Fibroblast of peridontal ligament (primary cell): ENCODE data around the gene EYA2.
A peak's percentile ranks its signal among the peaks of the same experiment; 100 is the strongest.

Experiments used
- DNase-seq: peaks from one replicate; pipeline ENCODE4 v3.0.0-alpha.2; 2010; ENCODE audit errors: extremely low read depth

The EYA2 gene

GRCh38 chr20:47036091-47036870 lies 141.6 kb downstream of the EYA2 start:
- no peak for DNase-seq

- peak; percentile 15 for DNase-seq
Measured at GRCh38 chr20:47038566-47039560, 144.2 kb downstream of the EYA2 start.

- no peak for DNase-seq
Measured at GRCh38 chr20:47040506-47041125, 146.0 kb downstream of the EYA2 start.

GRCh38 chr20:47041396-47041899 lies 146.8 kb downstream of the EYA2 start:
- no peak for DNase-seq

- no peak for DNase-seq
Measured at GRCh38 chr20:47042464-47042863, 147.8 kb downstream of the EYA2 start.

- no peak for DNase-seq
Measured at GRCh38 chr20:47043086-47043485, 148.4 kb downstream of the EYA2 start.

- DNase-seq = no peak
Measured at GRCh38 chr20:47044938-47045337, 150.3 kb downstream of the EYA2 start.

- no peak for DNase-seq
Measured at GRCh38 chr20:47048054-47048453, 153.4 kb downstream of the EYA2 start.

GRCh38 chr20:47049771-47050170 lies 155.1 kb downstream of the EYA2 start:
- no peak for DNase-seq

- no peak for DNase-seq
Measured at GRCh38 chr20:47050996-47051395, 156.4 kb downstream of the EYA2 start.

GRCh38 chr20:47051936-47052526 lies 157.4 kb downstream of the EYA2 start:
- DNase-seq = no peak

- DNase-seq = no peak
Measured at GRCh38 chr20:47054506-47054905, 159.9 kb downstream of the EYA2 start.

GRCh38 chr20:47054945-47055344 lies 160.3 kb downstream of the EYA2 start:
- DNase-seq = no peak

- DNase-seq = peak; percentile 47
Measured at GRCh38 chr20:47055699-47056369, 161.2 kb downstream of the EYA2 start.

GRCh38 chr20:47057661-47058060 lies 163.0 kb downstream of the EYA2 start:
- no peak for DNase-seq

GRCh38 chr20:47058236-47058635 lies 163.6 kb downstream of the EYA2 start:
- no peak for DNase-seq

- DNase-seq = no peak
Measured at GRCh38 chr20:47059536-47059935, 164.9 kb downstream of the EYA2 start.

GRCh38 chr20:47061549-47061948 lies 166.9 kb downstream of the EYA2 start:
- DNase-seq = no peak

- DNase-seq = no peak
Measured at GRCh38 chr20:47062226-47062890, 167.7 kb downstream of the EYA2 start.

- DNase-seq = no peak
Measured at GRCh38 chr20:47063407-47063806, 168.8 kb downstream of the EYA2 start.

GRCh38 chr20:47063808-47064207 lies 169.2 kb downstream of the EYA2 start:
- no peak for DNase-seq
